Duodenal mucosa (tissue), 2 donors: ENCODE results near the gene TUBA3E.
"Not testable (repeated sequence)": the region's sequence is repeated elsewhere in the genome, so short reads cannot be mapped to it uniquely, and the experiment has no call there.

Source experiments
- H3K27ac ChIP-seq: one replicate; pipeline ENCODE4 v1.7.0; 2013; ENCODE audit warnings: low read depth, low read length
- H3K27me3 ChIP-seq, 2 donors: one replicate each; pipeline ENCODE4 v1.7.0; 2013; ENCODE audit warnings: low read length in 2 of 2, control low read depth in 1 of 2; ENCODE audit not compliant: insufficient read depth in 2 of 2, control insufficient read depth in 1 of 2
- H3K36me3 ChIP-seq, 2 donors: one replicate each; pipeline ENCODE4 v1.7.0; 2013; ENCODE audit warnings: low read length in 2 of 2, control low read depth in 1 of 2; ENCODE audit not compliant: insufficient read depth in 2 of 2, control insufficient read depth in 1 of 2
- H3K4me1 ChIP-seq, 2 donors: one replicate each; pipeline ENCODE4 v1.7.0; 2013; ENCODE audit warnings: low read length in 2 of 2, control low read depth in 1 of 2; ENCODE audit not compliant: insufficient read depth in 2 of 2, control insufficient read depth in 1 of 2
- H3K4me3 ChIP-seq, 2 donors: one replicate each; pipeline ENCODE4 v1.7.0; 2013; ENCODE audit warnings: low read length in 2 of 2, low read depth in 1 of 2
- H3K9ac ChIP-seq, 2 donors: one replicate each; pipeline ENCODE4 v1.7.0; 2013; ENCODE audit warnings: low read length in 2 of 2, low read depth in 1 of 2
- H3K9me3 ChIP-seq, 2 donors: one replicate each; pipeline ENCODE4 v1.7.0; 2013; ENCODE audit warnings: low read length in 2 of 2, control low read depth in 1 of 2; ENCODE audit not compliant: control insufficient read depth in 1 of 2

The TUBA3E gene

GRCh38 chr2:130162968-130163367 lies 35.3 kb downstream of the TUBA3E start:
- H3K27me3 ChIP-seq, result no peaks in the 10 kb centered on the region
- H3K36me3 ChIP-seq, result peaks cover 12 to 58% of the 10 kb centered on the region in 2 donors
- no peaks in the 10 kb centered on the region for H3K9me3 ChIP-seq
- H3K27ac ChIP-seq, result no peak overlapping the region
- H3K4me3 ChIP-seq, result no peak overlapping the region
- no peaks in the 10 kb centered on the region for H3K4me1 ChIP-seq
- no peak overlapping the region for H3K9ac ChIP-seq

- not testable (repeated sequence) for H3K4me1 ChIP-seq, H3K4me3 ChIP-seq, H3K9me3 ChIP-seq, H3K27me3 ChIP-seq, H3K9ac ChIP-seq, H3K27ac ChIP-seq
- peaks cover 12 to 54% of the 10 kb centered on the region in 2 donors for H3K36me3 ChIP-seq
Measured at GRCh38 chr2:130162486-130162885, 35.8 kb downstream of the TUBA3E start.

GRCh38 chr2:130160838-130161705 lies 37.2 kb downstream of the TUBA3E start:
- peaks cover 5 to 42% of the 10 kb centered on the region in 2 donors for H3K36me3 ChIP-seq
- not testable (repeated sequence) for H3K27ac ChIP-seq, H3K27me3 ChIP-seq

GRCh38 chr2:130160131-130160530 lies 38.1 kb downstream of the TUBA3E start:
- H3K36me3 ChIP-seq, result peaks cover 5 to 35% of the 10 kb centered on the region in 2 donors

More at GRCh38 chr2:130160838-130161705, 37.2 kb downstream of the TUBA3E start:
- H3K9ac ChIP-seq, H3K4me1 ChIP-seq, H3K4me3 ChIP-seq, H3K9me3 ChIP-seq: not testable (repeated sequence)

GRCh38 chr2:130159376-130159775 lies 38.9 kb downstream of the TUBA3E start:
- not testable (repeated sequence) for H3K9me3 ChIP-seq, H3K9ac ChIP-seq, H3K27ac ChIP-seq, H3K27me3 ChIP-seq, H3K4me1 ChIP-seq, H3K4me3 ChIP-seq
- peaks cover 5 to 30% of the 10 kb centered on the region in 2 donors for H3K36me3 ChIP-seq

More at GRCh38 chr2:130160131-130160530, 38.1 kb downstream of the TUBA3E start:
- no peak overlapping the region for H3K27ac ChIP-seq
- no peak overlapping the region for H3K4me3 ChIP-seq
- no peaks in the 10 kb centered on the region for H3K9me3 ChIP-seq
- no peak overlapping the region for H3K9ac ChIP-seq
- no peaks in the 10 kb centered on the region for H3K27me3 ChIP-seq
- H3K4me1 ChIP-seq, result no peaks in the 10 kb centered on the region

- no peak overlapping the region for H3K9ac ChIP-seq
- no peak overlapping the region for H3K4me3 ChIP-seq
- H3K27ac ChIP-seq, result no peak overlapping the region
- peaks cover 0 to 24% of the 10 kb centered on the region in 2 donors for H3K36me3 ChIP-seq
- no peaks in the 10 kb centered on the region for H3K27me3 ChIP-seq
- no peaks in the 10 kb centered on the region for H3K4me1 ChIP-seq
- no peaks in the 10 kb centered on the region for H3K9me3 ChIP-seq
Measured at GRCh38 chr2:130158631-130159030, 39.6 kb downstream of the TUBA3E start.

GRCh38 chr2:130157825-130158514 lies 40.3 kb downstream of the TUBA3E start:
- not testable (repeated sequence) for H3K9ac ChIP-seq, H3K27ac ChIP-seq, H3K4me1 ChIP-seq, H3K4me3 ChIP-seq, H3K9me3 ChIP-seq, H3K27me3 ChIP-seq
- H3K36me3 ChIP-seq, result peaks cover 0 to 24% of the 10 kb centered on the region in 2 donors

GRCh38 chr2:130157354-130157753 lies 40.9 kb downstream of the TUBA3E start:
- H3K9ac ChIP-seq, H3K4me1 ChIP-seq, H3K4me3 ChIP-seq, H3K9me3 ChIP-seq, H3K27me3 ChIP-seq, H3K27ac ChIP-seq: not testable (repeated sequence)
- peaks cover 0 to 24% of the 10 kb centered on the region in 2 donors for H3K36me3 ChIP-seq

GRCh38 chr2:130156624-130157004 lies 41.6 kb downstream of the TUBA3E start:
- H3K9ac ChIP-seq, result no peak overlapping the region
- no peak overlapping the region for H3K4me3 ChIP-seq
- no peak overlapping the region for H3K27ac ChIP-seq
- H3K36me3 ChIP-seq, result peaks cover 0 to 27% of the 10 kb centered on the region in 2 donors
- H3K9me3 ChIP-seq, result no peaks in the 10 kb centered on the region
- H3K4me1 ChIP-seq, result no peaks in the 10 kb centered on the region
- no peaks in the 10 kb centered on the region for H3K27me3 ChIP-seq

GRCh38 chr2:130155956-130156623 lies 42.1 kb downstream of the TUBA3E start:
- H3K4me3 ChIP-seq, H3K9me3 ChIP-seq, H3K27me3 ChIP-seq, H3K4me1 ChIP-seq, H3K9ac ChIP-seq, H3K27ac ChIP-seq: not testable (repeated sequence)
- H3K36me3 ChIP-seq, result peaks cover 0 to 27% of the 10 kb centered on the region in 2 donors
